K562 (cell line): ENCODE data around the gene RRH. TPM values are rescaled to one million over a fixed set of nuclear protein-coding genes. Genes with fewer than 3 reads are reported as not detected.
A peak's percentile ranks its signal among the peaks of the same experiment; 100 is the strongest.

ENCODE experiments used
- BHLHE40 ChIP-seq: IDR thresholded peaks from 2 replicates; pipeline ENCODE4 v1.6.1; 2011; ENCODE audit warnings: low read length, improper control_type of control experiment
- CBX8 ChIP-seq: fragments of 200-600 bp; sonication (generic); IDR thresholded peaks from 2 replicates; pipeline ENCODE4 v1.6.1; 2012; ENCODE audit warnings: borderline replicate concordance, mixed run types, low read depth, mild to moderate bottlenecking, moderate library complexity, mixed read lengths, low read length, control low read depth, inconsistent platforms; ENCODE audit not compliant: poor library complexity, severe bottlenecking; ENCODE audit errors: extremely low read depth
- ELF4 ChIP-seq: fragments of 450-650 bp; formaldehyde crosslinking; IDR thresholded peaks from 2 replicates; pipeline ENCODE4 v1.4.0; 2022; ENCODE audit warnings: missing genetic modification characterization
- GMEB1 ChIP-seq: fragments of 250-450 bp; sonication (Bioruptor Pico); IDR thresholded peaks from 2 replicates; pipeline ENCODE4 v1.4.0; 2020; ENCODE audit warnings: mild to moderate bottlenecking
- HDAC3 ChIP-seq: fragments of 450-650 bp; IDR thresholded peaks from 2 replicates; pipeline ENCODE4 v1.6.1; 2018; ENCODE audit warnings: borderline replicate concordance, mild to moderate bottlenecking, moderate library complexity; ENCODE audit not compliant: partially characterized antibody
- HMG20B ChIP-seq: fragments of 250-450 bp; sonication (Bioruptor Pico); IDR thresholded peaks from 2 replicates; pipeline ENCODE4 v1.5.0; 2021; ENCODE audit warnings: mild to moderate bottlenecking
- HSF4 ChIP-seq: fragments of 250-450 bp; sonication (Bioruptor Pico); IDR thresholded peaks from 2 replicates; pipeline ENCODE4 v2.1.2; 2022; ENCODE audit warnings: mild to moderate bottlenecking, moderate library complexity, borderline replicate concordance
- MTA1 ChIP-seq: fragments of 450-650 bp; IDR thresholded peaks from 2 replicates; pipeline ENCODE4 v1.6.1; 2017; ENCODE audit warnings: borderline replicate concordance
- NFIX ChIP-seq: fragments of 250-450 bp; sonication (Bioruptor Pico); IDR thresholded peaks from 2 replicates; pipeline ENCODE4 v1.4.0; 2020; ENCODE audit warnings: low read depth, mild to moderate bottlenecking, moderate library complexity
- TRIM24 ChIP-seq, 2 experiments: fragments of 450-650 bp; IDR thresholded peaks; 2 replicates each; pipeline ENCODE4 v1.6.1; 2016
- ZNF232 ChIP-seq: sonication (generic); formaldehyde crosslinking; IDR thresholded peaks from 2 replicates; pipeline ENCODE4 v1.8.0; 2022; ENCODE audit warnings: mild to moderate bottlenecking, missing genetic modification reagents
- polyA plus RNA-seq, 8 experiments: library from polyadenylated mRNA; depleted of rRNA in 4 of 8; stranded (reverse) in 5 of 8; unstranded in 3 of 8; fragments of >200 nt; fragmentation: Nextera tagmentation in 2 of 8; fragmentation: Illumina TruSeq in 1 of 8; extraction: Ambion mirVana in 2 of 8; extraction: Trizol in 1 of 8; gene quantifications; 2 replicates each; pipeline versions ENCODE4 v1.2.1 to v1.2.3, GENCODE V29; 2011 to 2014; ENCODE audit warnings: inconsistent platforms in 1 of 8, missing spikeins in 1 of 8
- total RNA-seq, 7 experiments: library from RNA; depleted of rRNA in 6 of 7; stranded (reverse); fragments of >200 nt in 6 of 7; fragmentation: Illumina TruSeq in 2 of 7; extraction: Trizol in 2 of 7; gene quantifications; 2 replicates each; pipeline versions ENCODE4 v1.2.1 to v1.2.3, GENCODE V29; 2011 to 2021; ENCODE audit warnings: low replicate concordance in 1 of 7
- TF ChIP-seq, protein P1 (sequence below), 2 experiments: IDR thresholded peaks; 2 replicates each; pipeline ENCODE4 v1.6.1; 2012; ENCODE audit warnings: improper control_type of control experiment in 2 of 2, low read depth in 2 of 2, low read length in 2 of 2, borderline replicate concordance in 1 of 2
- TF ChIP-seq, protein P2 (sequence below): sonication (generic); formaldehyde crosslinking; IDR thresholded peaks from 2 replicates; pipeline ENCODE4 v1.9.0; 2022; ENCODE audit warnings: mild to moderate bottlenecking, missing genetic modification reagents
- TF ChIP-seq, protein P3 (sequence below): fragments of 450-650 bp; IDR thresholded peaks from 2 replicates; pipeline ENCODE4 v1.6.1; 2016; ENCODE audit warnings: mild to moderate bottlenecking

The RRH gene
- total and polyA plus RNA-seq, 9 of the 15 experiments (the other 6 are each of a cell fraction or from before 2014, with no cell fraction given), result 0.04 to 0.31 (median 0.12) TPM; not detected in 3

DNA sequence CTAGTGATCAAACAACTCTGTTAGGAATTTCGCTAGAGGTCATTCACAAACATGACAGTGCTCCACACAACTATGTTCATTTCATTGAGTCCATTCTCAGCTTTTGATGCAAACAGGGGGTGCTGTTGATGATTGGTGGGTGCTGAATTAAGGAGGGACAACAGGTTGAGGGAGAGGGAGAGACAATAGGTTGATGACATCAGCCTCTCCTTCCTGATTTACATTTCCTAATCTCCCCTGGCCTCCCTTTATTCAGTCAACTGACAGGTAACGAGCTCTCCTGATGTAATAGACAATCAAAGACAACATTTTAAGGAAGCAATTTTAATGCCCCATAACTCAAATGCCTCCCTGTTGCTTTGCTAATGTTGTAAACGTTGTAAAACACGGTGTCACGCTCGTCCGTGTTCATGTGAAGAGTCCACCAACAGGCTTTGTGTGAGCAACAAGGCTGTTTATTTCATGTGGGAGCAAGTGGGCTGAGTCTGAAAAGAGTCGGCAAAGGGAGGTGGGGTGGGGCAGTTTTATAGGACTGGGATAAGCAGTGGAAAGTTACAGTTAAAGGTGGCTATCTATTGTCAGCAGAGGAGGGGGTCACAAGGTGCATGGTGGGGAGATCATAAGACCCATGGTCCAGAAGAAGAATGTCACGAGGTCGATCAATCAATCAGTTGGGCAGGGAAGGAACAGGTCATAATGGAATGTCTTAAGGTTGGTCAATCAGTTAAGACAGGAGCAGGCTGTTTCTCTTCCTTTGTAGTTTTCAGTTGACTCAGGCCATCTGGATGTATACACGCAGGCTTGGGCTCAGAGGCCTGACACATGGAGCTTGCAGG lies 17.0 kb upstream of the RRH start (continued):
- TF ChIP-seq, protein P1, sequence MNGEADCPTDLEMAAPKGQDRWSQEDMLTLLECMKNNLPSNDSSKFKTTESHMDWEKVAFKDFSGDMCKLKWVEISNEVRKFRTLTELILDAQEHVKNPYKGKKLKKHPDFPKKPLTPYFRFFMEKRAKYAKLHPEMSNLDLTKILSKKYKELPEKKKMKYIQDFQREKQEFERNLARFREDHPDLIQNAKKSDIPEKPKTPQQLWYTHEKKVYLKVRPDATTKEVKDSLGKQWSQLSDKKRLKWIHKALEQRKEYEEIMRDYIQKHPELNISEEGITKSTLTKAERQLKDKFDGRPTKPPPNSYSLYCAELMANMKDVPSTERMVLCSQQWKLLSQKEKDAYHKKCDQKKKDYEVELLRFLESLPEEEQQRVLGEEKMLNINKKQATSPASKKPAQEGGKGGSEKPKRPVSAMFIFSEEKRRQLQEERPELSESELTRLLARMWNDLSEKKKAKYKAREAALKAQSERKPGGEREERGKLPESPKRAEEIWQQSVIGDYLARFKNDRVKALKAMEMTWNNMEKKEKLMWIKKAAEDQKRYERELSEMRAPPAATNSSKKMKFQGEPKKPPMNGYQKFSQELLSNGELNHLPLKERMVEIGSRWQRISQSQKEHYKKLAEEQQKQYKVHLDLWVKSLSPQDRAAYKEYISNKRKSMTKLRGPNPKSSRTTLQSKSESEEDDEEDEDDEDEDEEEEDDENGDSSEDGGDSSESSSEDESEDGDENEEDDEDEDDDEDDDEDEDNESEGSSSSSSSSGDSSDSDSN (IDR thresholded peaks at IDR 0.05; ENCODE audit: borderline replicate concordance in 1 of 2, low read depth in 2 of 2, low read length in 2 of 2), result no peak
- TF ChIP-seq, protein P2, sequence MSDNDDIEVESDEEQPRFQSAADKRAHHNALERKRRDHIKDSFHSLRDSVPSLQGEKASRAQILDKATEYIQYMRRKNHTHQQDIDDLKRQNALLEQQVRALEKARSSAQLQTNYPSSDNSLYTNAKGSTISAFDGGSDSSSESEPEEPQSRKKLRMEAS (CRISPR knock-in tag), result peak; percentile 72
- no peak for TF ChIP-seq NFIX (CRISPR knock-in tag)
- TF ChIP-seq MTA1, result peak; percentile 52; the same call in 1 of the 2 replicates
- TF ChIP-seq, protein P3, sequence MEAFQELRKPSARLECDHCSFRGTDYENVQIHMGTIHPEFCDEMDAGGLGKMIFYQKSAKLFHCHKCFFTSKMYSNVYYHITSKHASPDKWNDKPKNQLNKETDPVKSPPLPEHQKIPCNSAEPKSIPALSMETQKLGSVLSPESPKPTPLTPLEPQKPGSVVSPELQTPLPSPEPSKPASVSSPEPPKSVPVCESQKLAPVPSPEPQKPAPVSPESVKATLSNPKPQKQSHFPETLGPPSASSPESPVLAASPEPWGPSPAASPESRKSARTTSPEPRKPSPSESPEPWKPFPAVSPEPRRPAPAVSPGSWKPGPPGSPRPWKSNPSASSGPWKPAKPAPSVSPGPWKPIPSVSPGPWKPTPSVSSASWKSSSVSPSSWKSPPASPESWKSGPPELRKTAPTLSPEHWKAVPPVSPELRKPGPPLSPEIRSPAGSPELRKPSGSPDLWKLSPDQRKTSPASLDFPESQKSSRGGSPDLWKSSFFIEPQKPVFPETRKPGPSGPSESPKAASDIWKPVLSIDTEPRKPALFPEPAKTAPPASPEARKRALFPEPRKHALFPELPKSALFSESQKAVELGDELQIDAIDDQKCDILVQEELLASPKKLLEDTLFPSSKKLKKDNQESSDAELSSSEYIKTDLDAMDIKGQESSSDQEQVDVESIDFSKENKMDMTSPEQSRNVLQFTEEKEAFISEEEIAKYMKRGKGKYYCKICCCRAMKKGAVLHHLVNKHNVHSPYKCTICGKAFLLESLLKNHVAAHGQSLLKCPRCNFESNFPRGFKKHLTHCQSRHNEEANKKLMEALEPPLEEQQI, result peak; percentile 73
- TF ChIP-seq HDAC3, result no peak
- TF ChIP-seq CBX8, result no peak
- peak in 1 of 2 experiments; percentile 51; a peak in 1 of 4 replicates for TF ChIP-seq TRIM24 (IDR thresholded peaks at IDR 0.05)
- TF ChIP-seq ZNF232, result no peak
- TF ChIP-seq HMG20B (CRISPR knock-in tag), result no peak
- no peak for TF ChIP-seq BHLHE40
- TF ChIP-seq ELF4 (CRISPR knock-in tag), result no peak
- TF ChIP-seq HSF4 (CRISPR knock-in tag), result peak; percentile 34; the same call in 1 of the 2 replicates
- no peak for TF ChIP-seq GMEB1 (CRISPR knock-in tag)
